ENCODE data around the gene ANKRD7.

DNA sequence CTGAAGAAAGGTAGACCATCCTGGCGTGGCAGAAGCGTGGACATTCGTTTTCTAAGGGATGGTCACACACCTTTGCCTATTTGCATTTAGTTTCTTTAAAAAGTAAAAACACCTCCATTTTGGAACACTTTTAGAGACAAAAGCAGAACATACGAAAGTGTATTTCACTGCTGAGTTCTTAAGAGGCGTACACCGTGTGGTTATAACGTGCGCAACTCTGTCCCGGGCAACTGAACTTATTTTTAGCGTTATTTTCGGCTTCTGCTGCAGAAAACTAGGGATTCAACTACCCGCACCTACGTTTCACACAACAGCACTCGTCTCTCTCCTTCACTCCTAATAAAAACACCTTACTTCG is 41.1 kb upstream of the ANKRD7 start:
- no peak for TF ChIP-seq POLR2A (IDR thresholded peaks at IDR 0.05)
- no peak for TF ChIP-seq CTCF (IDR thresholded peaks at IDR 0.05)
- no peak for TF ChIP-seq POLR2AphosphoS5 (IDR thresholded peaks at IDR 0.05)
- TF ChIP-seq EP300 (IDR thresholded peaks at IDR 0.05; ENCODE audit: low read depth): no peak
